NB4 (cell line): ENCODE measurements around the gene LY86.

Experiments used
- DNase-seq: peaks from one replicate; pipeline ENCODE4 v3.0.0; 2010; ENCODE audit warnings: low read depth
- H3K4me3 ChIP-seq: one replicate; pipeline ENCODE4 v1.5.1; 2011; ENCODE audit warnings: mild to moderate bottlenecking, low read depth, low read length, moderate library complexity
- MYC ChIP-seq: IDR thresholded peaks from 2 replicates; pipeline ENCODE4 v1.6.1; 2011; ENCODE audit warnings: low read depth, low read length
- POLR2A ChIP-seq: IDR thresholded peaks from 2 replicates; pipeline ENCODE4 v1.6.1; 2011; ENCODE audit warnings: mild to moderate bottlenecking; ENCODE audit not compliant: insufficient read length; ENCODE audit errors: extremely low read depth
- TF ChIP-seq, protein P1 (sequence below): IDR thresholded peaks from one replicate; pipeline ENCODE4 v1.5.1; 2012; ENCODE audit warnings: low read depth, low read length
- TF ChIP-seq, protein P2 (sequence below): IDR thresholded peaks from 2 replicates; pipeline ENCODE4 v1.6.1; 2011; ENCODE audit warnings: low read depth, low read length

The LY86 gene

DNA sequence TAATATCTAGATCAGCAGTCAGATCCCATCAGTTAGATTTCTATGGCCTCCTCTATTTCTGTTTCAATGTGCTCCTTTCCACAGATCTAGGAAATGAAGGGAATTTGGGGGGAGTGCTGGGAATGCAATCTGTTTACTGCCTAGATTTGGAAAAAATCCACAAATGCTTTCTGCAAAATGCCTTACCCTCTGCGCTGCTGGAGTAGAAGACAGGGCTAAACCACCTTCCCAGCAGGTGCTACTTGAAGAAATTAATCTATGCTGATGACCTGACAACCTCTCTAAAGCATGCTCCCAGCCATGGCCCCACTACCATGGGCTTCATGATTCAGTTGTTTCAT, 46.2 kb downstream of the LY86 start:
- H3K4me3 ChIP-seq, result no peak overlapping the region
- DNase-seq, result no peak
- TF ChIP-seq, protein P1, sequence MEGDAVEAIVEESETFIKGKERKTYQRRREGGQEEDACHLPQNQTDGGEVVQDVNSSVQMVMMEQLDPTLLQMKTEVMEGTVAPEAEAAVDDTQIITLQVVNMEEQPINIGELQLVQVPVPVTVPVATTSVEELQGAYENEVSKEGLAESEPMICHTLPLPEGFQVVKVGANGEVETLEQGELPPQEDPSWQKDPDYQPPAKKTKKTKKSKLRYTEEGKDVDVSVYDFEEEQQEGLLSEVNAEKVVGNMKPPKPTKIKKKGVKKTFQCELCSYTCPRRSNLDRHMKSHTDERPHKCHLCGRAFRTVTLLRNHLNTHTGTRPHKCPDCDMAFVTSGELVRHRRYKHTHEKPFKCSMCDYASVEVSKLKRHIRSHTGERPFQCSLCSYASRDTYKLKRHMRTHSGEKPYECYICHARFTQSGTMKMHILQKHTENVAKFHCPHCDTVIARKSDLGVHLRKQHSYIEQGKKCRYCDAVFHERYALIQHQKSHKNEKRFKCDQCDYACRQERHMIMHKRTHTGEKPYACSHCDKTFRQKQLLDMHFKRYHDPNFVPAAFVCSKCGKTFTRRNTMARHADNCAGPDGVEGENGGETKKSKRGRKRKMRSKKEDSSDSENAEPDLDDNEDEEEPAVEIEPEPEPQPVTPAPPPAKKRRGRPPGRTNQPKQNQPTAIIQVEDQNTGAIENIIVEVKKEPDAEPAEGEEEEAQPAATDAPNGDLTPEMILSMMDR, result no peak
- TF ChIP-seq POLR2A (no peak), MYC (no peak)
- TF ChIP-seq, protein P2, sequence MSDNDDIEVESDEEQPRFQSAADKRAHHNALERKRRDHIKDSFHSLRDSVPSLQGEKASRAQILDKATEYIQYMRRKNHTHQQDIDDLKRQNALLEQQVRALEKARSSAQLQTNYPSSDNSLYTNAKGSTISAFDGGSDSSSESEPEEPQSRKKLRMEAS, result no peak

GRCh38 chr6:6635291-6635690, 46.8 kb downstream of the LY86 start:
- H3K4me3 ChIP-seq, result no peak overlapping the region
- no peak for DNase-seq
- TF ChIP-seq, protein P1, result no peak
- TF ChIP-seq POLR2A, result no peak
- TF ChIP-seq MYC, result no peak
- TF ChIP-seq, protein P2, result no peak

- peak; percentile 26 for DNase-seq
- TF ChIP-seq, protein P1, result no peak
- TF ChIP-seq POLR2A (no peak), MYC (no peak)
- TF ChIP-seq, protein P2, result no peak
- H3K4me3 ChIP-seq, result no peak overlapping the region
Observed at GRCh38 chr6:6635869-6636268, 47.3 kb downstream of the LY86 start.

- no peak for DNase-seq
- H3K4me3 ChIP-seq, result no peak overlapping the region
- TF ChIP-seq POLR2A, result no peak
- no peak for TF ChIP-seq MYC
- TF ChIP-seq, protein P1, result no peak
- TF ChIP-seq, protein P2, result no peak
Observed at GRCh38 chr6:6639572-6639971, 51.1 kb downstream of the LY86 start.

GRCh38 chr6:6640926-6641325, 52.4 kb downstream of the LY86 start:
- TF ChIP-seq, protein P2, result no peak
- TF ChIP-seq MYC, result no peak
- H3K4me3 ChIP-seq, result no peak overlapping the region
- DNase-seq, result no peak

GRCh38 chr6:6643398-6643797, 54.9 kb downstream of the LY86 start:
- DNase-seq, result no peak
- no peak for TF ChIP-seq MYC
- TF ChIP-seq, protein P2, result no peak
- no peak overlapping the region for H3K4me3 ChIP-seq

- peak; percentile 91 for DNase-seq
- peak overlapping the region; percentile 16 for H3K4me3 ChIP-seq
- TF ChIP-seq MYC, result no peak
- TF ChIP-seq, protein P1, result no peak
Observed at GRCh38 chr6:6645261-6645917, 56.9 kb downstream of the LY86 start.
